ENCODE results near the gene RAB5IF. TPM values are rescaled to one million over a fixed set of nuclear protein-coding genes. Genes with fewer than 3 reads are reported as not detected.
A peak's percentile ranks its signal among the peaks of the same experiment; 100 is the strongest.

Gene RAB5IF
- total and polyA plus RNA-seq, 2 donors (not counting 1 experiment from before 2014, with no cell fraction given), result 41.4 to 69.4 TPM

DNA sequence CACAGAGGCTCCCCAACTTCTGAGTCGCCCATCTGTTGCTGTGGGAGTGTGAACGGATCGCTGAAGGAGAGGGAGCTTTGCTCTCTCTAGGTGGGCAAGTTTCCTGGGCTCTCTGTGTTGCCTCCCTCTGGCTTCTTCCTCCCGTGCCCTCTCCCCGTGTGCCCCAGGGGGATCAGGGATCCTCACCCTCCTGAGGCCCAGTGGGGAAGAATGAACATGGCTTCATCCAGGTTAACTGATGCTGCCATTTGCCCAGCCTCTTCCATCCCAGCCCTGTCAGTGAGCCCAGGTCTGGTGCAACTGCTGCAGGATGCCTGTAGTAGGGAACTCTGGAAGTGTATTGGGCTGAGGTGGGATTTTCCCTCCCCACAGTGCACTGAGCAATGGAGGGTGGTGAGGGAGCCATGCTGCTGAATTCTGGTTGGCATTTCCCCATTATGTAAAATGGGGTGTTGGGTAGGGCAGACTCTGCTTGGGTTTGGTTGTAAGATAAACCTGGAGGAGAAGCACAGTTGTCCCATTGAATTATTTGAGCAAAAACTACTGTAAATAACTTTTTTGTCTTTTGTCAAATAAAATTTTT, 12.1 kb upstream of the RAB5IF start:
- Histone ChIP-seq H4K20me1 (ENCODE audit: control insufficient read depth, insufficient read depth, low read length, poor library complexity, severe bottlenecking) (peaks cover 4% of the 10 kb centered on the region), H3K79me2 (ENCODE audit: control insufficient read depth, insufficient read depth, low read length) (peaks cover 29% of the 10 kb centered on the region), H3K27me3 (replicated peaks in 1 of 4; ENCODE audit: control extremely low read depth in 1 of 4, control insufficient read depth in 3 of 4, insufficient read depth in 4 of 4, low read length in 3 of 4) (no peaks in the 10 kb centered on the region), H3K4me2 (replicated peaks; ENCODE audit: low read depth, low read length, poor library complexity, severe bottlenecking) (peak overlapping the region; percentile 71), H3K9ac (ENCODE audit: low read length) (peak overlapping the region; percentile 24), H3K4me1 (ENCODE audit: control insufficient read depth in 2 of 2, insufficient read depth in 2 of 2, low read length in 2 of 2) (peaks cover 34 to 39% of the 10 kb centered on the region in 2 donors), H3K4me3 (ENCODE audit: control extremely low read depth in 1 of 5, extremely low read depth in 1 of 5, insufficient read depth in 1 of 5, low read depth in 2 of 5, low read length in 4 of 5) (peak overlapping the region in 1 of 5 experiments; percentile 6), H2AFZ (ENCODE audit: insufficient read depth, low read depth, low read length, poor library complexity, severe bottlenecking) (no peak overlapping the region), H3K36me3 (replicated peaks in 1 of 2; ENCODE audit: control extremely low read depth in 1 of 2, control insufficient read depth in 1 of 2, extremely low read depth in 1 of 2, insufficient read depth in 2 of 2, low read length in 1 of 2) (peaks cover 0 to 21% of the 10 kb centered on the region in 2 experiments), H3K9me3 (ENCODE audit: control extremely low read depth in 1 of 3, control insufficient read depth in 2 of 3, insufficient read depth in 1 of 3, low read length in 2 of 3) (peaks cover 0 to 4% (median 0%) of the 10 kb centered on the region in 3 donors), H3K27ac (ENCODE audit: low read length in 2 of 2) (peak overlapping the region; percentile 78 to 89)
- intact Hi-C loops (cut with micrococcal nuclease), result no loop called here
- DNase-seq (peak; percentile 52), ATAC-seq (ENCODE audit: low read depth) (no peak)
- no peaks in the 10 kb centered on the region for H3K27me3 Mint-ChIP-seq
- ChIA-PET POLR2A (interaction anchor here (0.7 to 3.8 kb wide), 4 partner anchors 12 to 585 kb away, joined by 3 to 98 read pairs (median 43); partner anchors contain the start of genes RAB5IF and TGIF2), CTCF (interaction anchor here (0.5 to 4.2 kb wide), 12 partner anchors 9 to 112 kb away, joined by 3 to 82 read pairs (median 6); partner anchors contain the start of genes RAB5IF, SLA2 and TGIF2)
- no peak overlapping the region for H3K4me3 Mint-ChIP-seq
- peaks cover 55% of the 10 kb centered on the region for H3K4me1 Mint-ChIP-seq
- peak overlapping the region; percentile 80 for H3K27ac Mint-ChIP-seq
- H3K9me3 Mint-ChIP-seq (ENCODE audit: insufficient read depth), result no peaks in the 10 kb centered on the region
- WGBS (ENCODE audit: insufficient coverage), result 100% methylated on average over 5 of the region's 5 CpGs
- TF ChIP-seq, protein P1, sequence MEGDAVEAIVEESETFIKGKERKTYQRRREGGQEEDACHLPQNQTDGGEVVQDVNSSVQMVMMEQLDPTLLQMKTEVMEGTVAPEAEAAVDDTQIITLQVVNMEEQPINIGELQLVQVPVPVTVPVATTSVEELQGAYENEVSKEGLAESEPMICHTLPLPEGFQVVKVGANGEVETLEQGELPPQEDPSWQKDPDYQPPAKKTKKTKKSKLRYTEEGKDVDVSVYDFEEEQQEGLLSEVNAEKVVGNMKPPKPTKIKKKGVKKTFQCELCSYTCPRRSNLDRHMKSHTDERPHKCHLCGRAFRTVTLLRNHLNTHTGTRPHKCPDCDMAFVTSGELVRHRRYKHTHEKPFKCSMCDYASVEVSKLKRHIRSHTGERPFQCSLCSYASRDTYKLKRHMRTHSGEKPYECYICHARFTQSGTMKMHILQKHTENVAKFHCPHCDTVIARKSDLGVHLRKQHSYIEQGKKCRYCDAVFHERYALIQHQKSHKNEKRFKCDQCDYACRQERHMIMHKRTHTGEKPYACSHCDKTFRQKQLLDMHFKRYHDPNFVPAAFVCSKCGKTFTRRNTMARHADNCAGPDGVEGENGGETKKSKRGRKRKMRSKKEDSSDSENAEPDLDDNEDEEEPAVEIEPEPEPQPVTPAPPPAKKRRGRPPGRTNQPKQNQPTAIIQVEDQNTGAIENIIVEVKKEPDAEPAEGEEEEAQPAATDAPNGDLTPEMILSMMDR (IDR thresholded peaks at IDR 0.05), result no peak
- TF ChIP-seq EZH2 (IDR thresholded peaks at IDR 0.05; ENCODE audit: borderline replicate concordance, insufficient read depth, low read depth, low read length, poor library complexity, severe bottlenecking), result no peak

DNA sequence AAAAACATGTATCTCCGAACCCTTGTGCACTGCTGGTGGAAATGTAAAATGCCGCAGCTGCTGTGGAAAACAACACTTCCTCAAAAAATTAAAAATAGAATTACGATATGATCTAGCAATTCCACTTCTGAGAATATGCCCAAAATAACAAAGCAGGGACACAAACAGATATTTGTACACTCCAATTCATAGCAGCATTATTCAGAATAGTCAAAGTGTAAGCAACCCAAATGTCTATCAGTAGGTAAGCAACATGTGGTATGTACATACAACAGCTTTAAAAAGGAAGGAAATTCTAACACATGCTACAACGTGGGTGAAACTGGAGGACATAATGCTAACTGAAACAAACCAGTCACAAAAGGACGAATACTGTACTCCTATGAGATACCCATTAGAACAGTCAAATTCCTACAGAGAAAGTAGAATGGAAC, 5.7 kb upstream of the RAB5IF start:
- peak overlapping the region; percentile 58 for H3K4me2 ChIP-seq (replicated peaks; ENCODE audit: low read depth, low read length, poor library complexity, severe bottlenecking)

More for the DNA sequence above, 5.7 kb upstream of the RAB5IF start:
- peaks cover 58% of the 10 kb centered on the region for H3K4me1 Mint-ChIP-seq
- peak overlapping the region in 1 of 5 experiments; percentile 44 for H3K4me3 ChIP-seq (ENCODE audit: control extremely low read depth in 1 of 5, extremely low read depth in 1 of 5, insufficient read depth in 1 of 5, low read depth in 2 of 5, low read length in 4 of 5)
- DNase-seq (peak; percentile 56), ATAC-seq (ENCODE audit: low read depth) (no peak)
- no peaks in the 10 kb centered on the region for H3K27me3 Mint-ChIP-seq
- H3K36me3 ChIP-seq (replicated peaks in 1 of 2; ENCODE audit: control extremely low read depth in 1 of 2, control insufficient read depth in 1 of 2, extremely low read depth in 1 of 2, insufficient read depth in 2 of 2, low read length in 1 of 2), result no peaks in the 10 kb centered on the region
- CTCF ChIA-PET, result interaction anchor here (1.6 to 1.9 kb wide), 2 partner anchors 11 to 25 kb away, joined by 3 to 7 read pairs; no protein-coding TSS in a partner anchor
- peak overlapping the region; percentile 90 for H3K27ac Mint-ChIP-seq
- H3K4me1 ChIP-seq (ENCODE audit: control insufficient read depth in 2 of 2, insufficient read depth in 2 of 2, low read length in 2 of 2), result peaks cover 40 to 54% of the 10 kb centered on the region in 2 donors
- H3K9me3 Mint-ChIP-seq (ENCODE audit: insufficient read depth), result no peaks in the 10 kb centered on the region
- WGBS (ENCODE audit: insufficient coverage), result 0% methylated on average over 3 of the region's 5 CpGs
- TF ChIP-seq, protein P1 (IDR thresholded peaks at IDR 0.05), result no peak
- no peak for TF ChIP-seq EZH2 (IDR thresholded peaks at IDR 0.05; ENCODE audit: borderline replicate concordance, insufficient read depth, low read depth, low read length, poor library complexity, severe bottlenecking)
- H3K9ac ChIP-seq (ENCODE audit: low read length), result peak overlapping the region; percentile 2
- peak overlapping the region; percentile 31 for H3K4me3 Mint-ChIP-seq
- no peak overlapping the region for H2AFZ ChIP-seq (ENCODE audit: insufficient read depth, low read depth, low read length, poor library complexity, severe bottlenecking)
- POLR2A ChIA-PET, result no interaction called here
- peak overlapping the region; percentile 1 to 43 for H3K27ac ChIP-seq (ENCODE audit: low read length in 2 of 2)
- no peaks in the 10 kb centered on the region for H3K27me3 ChIP-seq (replicated peaks in 1 of 4; ENCODE audit: control extremely low read depth in 1 of 4, control insufficient read depth in 3 of 4, insufficient read depth in 4 of 4, low read length in 3 of 4)
- peaks cover 5% of the 10 kb centered on the region for H3K79me2 ChIP-seq (ENCODE audit: control insufficient read depth, insufficient read depth, low read length)
- H3K9me3 ChIP-seq (ENCODE audit: control extremely low read depth in 1 of 3, control insufficient read depth in 2 of 3, insufficient read depth in 1 of 3, low read length in 2 of 3), result peaks cover 0 to 4% (median 0%) of the 10 kb centered on the region in 3 donors
- H4K20me1 ChIP-seq (ENCODE audit: control insufficient read depth, insufficient read depth, low read length, poor library complexity, severe bottlenecking), result no peaks in the 10 kb centered on the region
- intact Hi-C loops (cut with micrococcal nuclease), result loop anchor here (10.0 kb wide), 1 partner anchor 575 kb away; the partner anchor contains the start of genes MROH8 and RPN2
